NT2/D1 (cell line): ENCODE measurements around the gene ADCY10.

Source experiments
- DNase-seq: peaks from one replicate; pipeline ENCODE4 v3.0.0-alpha.2; 2011; ENCODE audit warnings: low read depth, low spot score
- H3K27me3 ChIP-seq: 2 replicates; pipeline ENCODE4 v1.6.0; 2011; ENCODE audit warnings: mild to moderate bottlenecking; ENCODE audit not compliant: insufficient read length, insufficient read depth
- H3K36me3 ChIP-seq: 2 replicates; pipeline ENCODE4 v1.6.1; 2011; ENCODE audit warnings: mild to moderate bottlenecking, low read length, mixed read lengths; ENCODE audit not compliant: insufficient read depth, insufficient read length
- H3K4me1 ChIP-seq: 2 replicates; pipeline ENCODE4 v1.5.1; 2011; ENCODE audit not compliant: insufficient read depth, insufficient read length
- H3K4me3 ChIP-seq: 2 replicates; pipeline ENCODE4 v1.5.1; 2011; ENCODE audit warnings: low read depth; ENCODE audit not compliant: insufficient read length
- H3K9ac ChIP-seq: 2 replicates; pipeline ENCODE4 v1.6.0; 2011; ENCODE audit warnings: low read depth; ENCODE audit not compliant: insufficient read length
- H3K9me3 ChIP-seq: 2 replicates; pipeline ENCODE4 v1.5.1; 2011; ENCODE audit warnings: mild to moderate bottlenecking, low read length; ENCODE audit not compliant: insufficient read depth
- SUZ12 ChIP-seq: IDR thresholded peaks from 2 replicates; pipeline ENCODE4 v1.6.1; 2011; ENCODE audit not compliant: insufficient read length, insufficient read depth; ENCODE audit errors: extremely low read depth
- YY1 ChIP-seq: IDR thresholded peaks from 2 replicates; pipeline ENCODE4 v1.6.1; 2011; ENCODE audit not compliant: insufficient read length, insufficient read depth
- ZNF274 ChIP-seq: IDR thresholded peaks from 2 replicates; pipeline ENCODE4 v1.6.1; 2011; ENCODE audit warnings: mild to moderate bottlenecking, low read depth, low read length

Gene ADCY10

GRCh38 chr1:167794043-167794442, 119.9 kb downstream of the ADCY10 start:
- Histone ChIP-seq H3K27me3 (no peaks in the 10 kb centered on the region), H3K4me3 (no peak overlapping the region), H3K36me3 (peaks cover 41% of the 10 kb centered on the region), H3K4me1 (peaks cover 2% of the 10 kb centered on the region), H3K9ac (no peak overlapping the region), H3K9me3 (no peaks in the 10 kb centered on the region)
- DNase-seq: no peak
- no peak for TF ChIP-seq SUZ12
- TF ChIP-seq YY1: no peak
- TF ChIP-seq ZNF274: no peak

- Histone ChIP-seq H3K9ac (no peak overlapping the region), H3K4me3 (no peak overlapping the region), H3K4me1 (peaks cover 2% of the 10 kb centered on the region), H3K27me3 (no peaks in the 10 kb centered on the region), H3K36me3 (peaks cover 59% of the 10 kb centered on the region), H3K9me3 (no peaks in the 10 kb centered on the region)
- DNase-seq: no peak
- TF ChIP-seq ZNF274: no peak
These were observed 121.8 kb downstream of the ADCY10 start for GRCh38 chr1:167792188-167792565.

- Histone ChIP-seq H3K4me3 (no peak overlapping the region), H3K9me3 (no peaks in the 10 kb centered on the region), H3K9ac (no peak overlapping the region), H3K27me3 (no peaks in the 10 kb centered on the region), H3K4me1 (peaks cover 2% of the 10 kb centered on the region), H3K36me3 (peaks cover 66% of the 10 kb centered on the region)
- no peak for DNase-seq
- no peak for TF ChIP-seq YY1
- no peak for TF ChIP-seq SUZ12
- no peak for TF ChIP-seq ZNF274
These were observed 122.4 kb downstream of the ADCY10 start for GRCh38 chr1:167791281-167792187.

- no peak for DNase-seq
- H3K9me3 ChIP-seq: no peaks in the 10 kb centered on the region
- peaks cover 2% of the 10 kb centered on the region for H3K4me1 ChIP-seq
- peaks cover 75% of the 10 kb centered on the region for H3K36me3 ChIP-seq
- no peak overlapping the region for H3K4me3 ChIP-seq
- TF ChIP-seq ZNF274 (no peak), SUZ12 (no peak), YY1 (no peak)
- no peaks in the 10 kb centered on the region for H3K27me3 ChIP-seq
- H3K9ac ChIP-seq: no peak overlapping the region
These were observed 123.8 kb downstream of the ADCY10 start for GRCh38 chr1:167790117-167790516.

GRCh38 chr1:167789501-167789900, 124.4 kb downstream of the ADCY10 start:
- DNase-seq: no peak
- Histone ChIP-seq H3K27me3 (no peaks in the 10 kb centered on the region), H3K9ac (no peak overlapping the region), H3K9me3 (no peaks in the 10 kb centered on the region), H3K4me3 (no peak overlapping the region), H3K4me1 (peaks cover 2% of the 10 kb centered on the region), H3K36me3 (peaks cover 79% of the 10 kb centered on the region)
- no peak for TF ChIP-seq ZNF274
- TF ChIP-seq SUZ12: no peak
- TF ChIP-seq YY1: no peak

- H3K27me3 ChIP-seq: no peaks in the 10 kb centered on the region
- H3K36me3 ChIP-seq: peaks cover 69% of the 10 kb centered on the region
- H3K9me3 ChIP-seq: no peaks in the 10 kb centered on the region
- DNase-seq: no peak
- no peak overlapping the region for H3K9ac ChIP-seq
- H3K4me3 ChIP-seq: no peak overlapping the region
- no peak for TF ChIP-seq ZNF274
- TF ChIP-seq YY1: no peak
- no peak for TF ChIP-seq SUZ12
- peaks cover 2% of the 10 kb centered on the region for H3K4me1 ChIP-seq
These were observed 127.4 kb downstream of the ADCY10 start for GRCh38 chr1:167786502-167786901.

GRCh38 chr1:167784876-167785550, 128.9 kb downstream of the ADCY10 start:
- DNase-seq: no peak
- Histone ChIP-seq H3K36me3 (peaks cover 61% of the 10 kb centered on the region), H3K9ac (no peak overlapping the region), H3K9me3 (0 out of 2 replicates have a peak, but pooled peaks cover 5% of the 10 kb centered on the region), H3K4me3 (no peak overlapping the region), H3K27me3 (no peaks in the 10 kb centered on the region), H3K4me1 (no peaks in the 10 kb centered on the region)
- TF ChIP-seq SUZ12 (no peak), YY1 (no peak), ZNF274 (no peak)
